ENCODE data around the gene YIPF7.
A peak's percentile ranks its signal among the peaks of the same experiment; 100 is the strongest.

YIPF7 gene

GRCh38 chr4:44651425-44651824, at the start of gene YIPF7:
Gene YIPF7, minus strand, starts transcription at chr4:44651625. Its CDS starts 1,525 bp downstream, at chr4:44650100.
- no peak within 1 kb of the TSS for H3K4me3 ChIP-seq (ENCODE audit: low read depth, low read length)
- no peak for DNase-seq (ENCODE audit: low read depth)

- H3K4me3 ChIP-seq (ENCODE audit: low read depth, low read length): no peak overlapping the region
Measured at GRCh38 chr4:44701037-44701436, 49.6 kb upstream of the YIPF7 start.

DNA sequence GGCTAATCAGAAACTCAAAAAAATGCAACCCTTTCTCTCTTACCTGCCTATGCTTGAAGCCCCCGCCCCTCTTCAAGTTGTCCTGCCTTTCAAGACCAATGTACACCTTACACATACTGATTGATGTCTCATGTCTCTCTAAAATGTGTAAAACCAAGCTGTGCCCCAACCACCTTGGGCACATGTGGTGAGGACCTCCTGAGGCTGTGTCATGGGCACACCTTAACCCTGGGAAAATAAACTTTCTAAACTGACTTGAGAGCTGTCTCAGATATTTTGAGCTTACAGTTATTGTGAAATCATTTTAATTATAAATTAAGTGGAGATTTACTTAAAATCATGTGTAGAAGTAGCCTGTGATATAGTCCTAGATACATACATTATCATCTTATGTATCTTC, 49.0 kb upstream of the YIPF7 start:
- H3K4me3 ChIP-seq (ENCODE audit: low read depth, low read length): no peak overlapping the region
- no peak for DNase-seq (ENCODE audit: low read depth)

More at GRCh38 chr4:44701037-44701436, 49.6 kb upstream of the YIPF7 start:
- DNase-seq (ENCODE audit: low read depth): no peak

- no peak for DNase-seq (ENCODE audit: low read depth)
- H3K4me3 ChIP-seq (ENCODE audit: low read depth, low read length): no peak overlapping the region
Measured at GRCh38 chr4:44684648-44685047, 33.2 kb upstream of the YIPF7 start.

DNA sequence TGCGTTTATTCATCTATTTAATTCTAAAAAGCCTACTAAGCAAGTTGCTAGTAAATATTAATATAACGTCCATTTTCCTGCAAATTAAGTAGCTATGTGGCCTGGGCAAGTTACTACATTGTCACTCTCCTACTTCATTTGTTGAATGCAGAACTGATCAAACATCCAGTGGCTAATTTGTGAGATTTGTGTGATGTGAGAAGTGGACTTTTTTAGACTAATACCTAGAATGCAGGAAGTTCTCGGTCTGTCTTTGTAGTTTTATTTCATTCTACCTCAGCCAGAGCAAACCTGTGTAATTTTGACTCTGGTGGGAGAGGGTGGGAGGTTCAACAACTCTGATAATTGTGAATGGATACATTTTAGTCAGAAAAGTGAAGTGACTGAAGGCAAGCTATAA, 27.6 kb upstream of the YIPF7 start:
- H3K4me3 ChIP-seq (ENCODE audit: low read depth, low read length): peak overlapping the region; percentile 93
- no peak for DNase-seq (ENCODE audit: low read depth)

DNA sequence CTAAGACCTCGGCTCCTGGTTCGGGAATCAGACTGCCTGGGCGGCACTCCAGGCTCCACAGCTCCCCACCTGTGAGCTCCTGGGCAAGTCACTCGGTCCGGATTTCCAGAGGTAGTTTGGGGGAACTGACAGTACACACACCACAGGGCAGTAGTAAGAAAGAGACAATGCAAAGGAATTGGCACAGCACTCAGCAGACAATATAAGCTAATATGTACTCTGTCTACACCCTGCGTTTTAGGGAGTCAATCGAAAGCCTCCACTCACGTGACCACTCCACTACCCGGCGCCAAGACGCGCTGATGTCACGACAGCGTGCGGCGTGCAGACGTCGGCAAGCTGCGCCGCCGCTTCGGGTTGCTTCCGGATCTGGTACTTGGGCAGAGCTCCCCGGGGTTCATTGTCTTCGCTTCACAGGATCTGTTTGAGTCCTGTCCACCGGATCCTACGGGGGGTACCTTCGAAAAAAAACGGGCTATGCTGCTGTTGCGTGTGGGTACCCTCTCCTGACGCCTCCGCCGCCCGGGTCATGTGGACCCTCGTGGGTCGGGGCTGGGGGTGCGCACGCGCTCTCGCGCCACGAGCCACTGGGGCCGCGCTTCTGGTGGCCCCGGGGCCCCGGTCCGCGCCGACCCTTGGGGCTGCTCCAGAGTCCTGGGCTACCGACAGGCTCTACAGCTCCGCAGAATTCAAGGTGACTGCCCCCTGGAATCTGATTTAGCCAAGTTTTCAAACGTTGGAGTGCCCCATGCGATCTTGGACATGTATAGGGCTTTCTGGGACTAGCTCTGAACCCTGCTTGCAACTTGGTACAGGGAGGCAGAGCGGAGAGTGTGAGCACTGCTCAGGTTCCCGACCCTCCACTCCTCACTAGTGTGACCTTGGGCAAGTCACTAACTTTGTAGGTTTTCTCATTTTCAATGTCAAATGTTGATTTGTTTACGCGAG, 26.9 kb upstream of the YIPF7 start, which contains the start of gene GUF1:
TSS of gene GUF1 (plus strand) at position 327 of the 948 bp plus-strand sequence. CDS start at position 530, 203 bp downstream.
- peak; percentile 65 for DNase-seq (ENCODE audit: low read depth)
- peak within 1 kb of the TSS; percentile 93 for H3K4me3 ChIP-seq (ENCODE audit: low read depth, low read length)

DNA sequence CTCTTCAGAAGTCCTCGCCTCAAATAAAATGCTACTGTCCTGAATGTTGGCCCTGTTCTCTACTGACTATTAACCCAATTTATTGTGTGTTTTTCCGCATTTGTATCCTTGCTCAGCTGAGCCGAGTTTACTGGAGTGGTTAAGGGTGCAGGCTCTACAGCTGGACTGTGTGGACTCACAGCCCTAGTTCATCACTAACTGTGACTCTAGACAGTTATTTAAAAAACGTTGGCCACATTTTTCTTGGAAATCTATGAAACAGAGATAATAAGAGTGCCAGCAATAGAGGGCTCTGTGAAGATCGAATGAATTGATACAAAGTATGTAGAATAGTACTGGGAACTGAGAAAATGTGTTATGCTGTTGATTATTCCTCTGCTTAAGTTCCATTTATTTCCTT, 23.9 kb upstream of the YIPF7 start:
- no peak for DNase-seq (ENCODE audit: low read depth)
- no peak overlapping the region for H3K4me3 ChIP-seq (ENCODE audit: low read depth, low read length)

- H3K4me3 ChIP-seq (ENCODE audit: low read depth, low read length): no peak overlapping the region
- no peak for DNase-seq (ENCODE audit: low read depth)
Measured at GRCh38 chr4:44674471-44674870, 23.0 kb upstream of the YIPF7 start.

- no peak for DNase-seq (ENCODE audit: low read depth)
- H3K4me3 ChIP-seq (ENCODE audit: low read depth, low read length): no peak overlapping the region
Measured at GRCh38 chr4:44671636-44672035, 20.2 kb upstream of the YIPF7 start.

DNA sequence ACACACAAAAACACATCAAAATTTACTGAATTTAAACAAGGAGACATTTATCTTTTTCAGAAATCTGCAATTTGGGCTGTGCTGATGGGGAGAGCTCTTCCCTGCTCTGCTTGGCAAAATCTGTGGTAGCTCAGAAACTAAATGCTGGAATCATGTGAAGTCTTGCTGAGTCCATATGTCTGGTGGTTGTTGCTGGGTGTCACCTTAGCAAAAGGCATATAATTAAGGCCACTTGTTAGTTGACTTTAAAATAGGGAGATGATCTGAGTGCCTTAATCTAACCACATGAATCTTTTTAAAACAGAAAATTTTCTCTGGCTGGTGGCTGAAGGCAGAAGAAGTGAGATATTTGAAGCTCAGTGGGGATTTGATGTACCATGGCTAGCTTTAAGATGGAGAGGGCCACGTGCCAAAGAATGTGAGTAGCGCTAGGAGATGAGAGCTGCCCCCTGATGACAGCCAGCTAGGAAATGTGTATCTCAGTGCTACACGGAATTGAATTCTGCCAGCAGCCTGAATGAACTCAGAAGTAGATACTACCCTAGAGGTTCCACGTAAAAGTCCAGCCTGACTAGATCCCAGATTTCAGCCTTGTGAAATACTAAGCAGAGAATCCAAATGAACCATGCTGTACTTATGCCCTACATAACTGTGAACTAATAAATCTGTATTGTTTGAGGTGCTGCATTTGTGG, 19.2 kb upstream of the YIPF7 start:
- no peak for DNase-seq (ENCODE audit: low read depth)
- no peak overlapping the region for H3K4me3 ChIP-seq (ENCODE audit: low read depth, low read length)

DNA sequence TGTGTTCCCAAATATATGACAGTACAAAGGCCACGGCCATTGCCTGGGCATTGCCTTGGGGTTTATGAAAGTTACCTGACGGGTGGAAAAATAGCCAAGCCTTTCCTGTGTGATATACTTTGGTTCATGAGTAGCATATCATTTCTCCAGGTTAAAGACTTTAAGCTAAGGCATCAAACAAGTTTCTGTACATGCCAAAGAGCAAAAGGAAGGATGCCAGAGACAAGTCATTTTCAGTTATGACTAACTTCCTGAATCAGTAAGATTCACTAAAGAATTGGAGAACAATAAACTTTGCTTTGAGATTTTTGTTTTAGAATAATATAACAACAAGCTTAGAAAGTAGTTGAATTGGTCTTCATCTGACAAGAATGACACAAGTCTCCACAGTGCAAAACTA, 17.1 kb upstream of the YIPF7 start:
- DNase-seq (ENCODE audit: low read depth): no peak
- no peak overlapping the region for H3K4me3 ChIP-seq (ENCODE audit: low read depth, low read length)

- H3K4me3 ChIP-seq (ENCODE audit: low read depth, low read length): no peak overlapping the region
- no peak for DNase-seq (ENCODE audit: low read depth)
Measured at GRCh38 chr4:44663539-44664263, 12.3 kb upstream of the YIPF7 start.

- no peak for DNase-seq (ENCODE audit: low read depth)
Measured at GRCh38 chr4:44662623-44663005, 11.2 kb upstream of the YIPF7 start.

GRCh38 chr4:44661940-44662622, 10.7 kb upstream of the YIPF7 start:
- no peak for DNase-seq (ENCODE audit: low read depth)
- no peak overlapping the region for H3K4me3 ChIP-seq (ENCODE audit: low read depth, low read length)

More at GRCh38 chr4:44662623-44663005, 11.2 kb upstream of the YIPF7 start:
- no peak overlapping the region for H3K4me3 ChIP-seq (ENCODE audit: low read depth, low read length)

GRCh38 chr4:44660396-44660795, 9.0 kb upstream of the YIPF7 start:
- no peak overlapping the region for H3K4me3 ChIP-seq (ENCODE audit: low read depth, low read length)
- no peak for DNase-seq (ENCODE audit: low read depth)

- H3K4me3 ChIP-seq (ENCODE audit: low read depth, low read length): no peak overlapping the region
- DNase-seq (ENCODE audit: low read depth): no peak
Measured at GRCh38 chr4:44652002-44652401, 577 bp upstream of the YIPF7 start.

DNA sequence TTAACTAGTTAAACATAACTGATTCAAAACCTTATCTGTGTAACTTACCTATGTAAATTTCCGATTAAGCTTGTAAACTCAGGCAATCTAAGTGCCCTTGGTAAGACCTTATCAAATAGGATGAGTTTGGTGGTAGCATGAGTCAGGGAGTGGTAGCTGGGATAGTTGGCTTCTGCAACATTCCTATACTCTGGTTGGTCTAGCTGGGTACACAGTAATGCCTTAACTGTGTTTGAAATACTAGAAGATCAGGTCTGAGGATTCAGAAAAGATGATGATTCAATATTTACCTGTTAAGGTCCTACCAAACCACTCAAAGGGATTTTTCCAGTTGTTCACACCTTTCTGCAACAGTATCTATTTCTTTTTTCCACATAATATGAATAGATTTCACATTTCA, 5.3 kb downstream of the YIPF7 start:
- no peak overlapping the region for H3K4me3 ChIP-seq (ENCODE audit: low read depth, low read length)
- no peak for DNase-seq (ENCODE audit: low read depth)

DNA sequence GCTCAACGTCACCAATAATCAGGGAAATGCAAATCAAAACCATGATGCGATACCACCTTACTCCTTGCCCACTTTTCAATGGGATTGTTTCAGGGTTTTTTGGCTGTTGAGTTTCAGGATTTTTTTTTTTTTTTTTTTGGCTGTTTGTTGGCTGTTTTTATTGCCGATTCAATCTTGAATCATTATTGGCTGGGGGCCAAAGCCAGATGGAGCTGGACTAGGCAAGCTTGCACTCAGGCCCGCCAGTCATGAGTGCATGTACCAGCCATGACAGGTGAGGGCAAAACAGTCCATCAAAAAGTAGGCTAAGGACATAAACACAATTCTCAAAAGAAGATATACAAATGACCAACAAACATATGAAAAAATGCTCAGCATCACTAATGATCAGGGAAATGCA, 13.3 kb downstream of the YIPF7 start:
- H3K4me3 ChIP-seq (ENCODE audit: low read depth, low read length): no peak overlapping the region
- no peak for DNase-seq (ENCODE audit: low read depth)

DNA sequence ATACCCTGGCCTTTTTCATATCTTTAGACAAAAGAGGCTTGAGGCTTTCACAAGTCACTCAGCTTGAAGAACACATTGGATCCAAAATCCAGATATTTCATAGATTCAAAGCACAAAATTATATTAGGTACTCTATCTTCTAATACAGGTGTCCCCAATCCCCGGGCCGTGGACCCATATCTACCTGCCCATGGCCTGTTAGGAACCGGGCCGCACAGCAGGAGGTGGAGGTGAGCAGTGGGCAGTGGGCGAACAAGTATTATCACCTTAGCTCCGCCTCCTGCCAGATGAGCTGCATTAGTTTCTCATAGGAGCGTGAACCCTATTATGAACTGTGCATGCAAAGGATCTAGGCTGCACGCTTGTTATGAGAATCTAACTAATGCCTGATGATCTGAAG, 18.7 kb downstream of the YIPF7 start:
- DNase-seq (ENCODE audit: low read depth): no peak

More for the DNA sequence above, 18.7 kb downstream of the YIPF7 start:
- no peak overlapping the region for H3K4me3 ChIP-seq (ENCODE audit: low read depth, low read length)

Measured in skeletal muscle cell (primary cell).